ENCODE measurements around the gene PRTN3. TPM values are rescaled to one million over a fixed set of nuclear protein-coding genes. Genes with fewer than 3 reads are reported as not detected.

Gene PRTN3
- total and polyA plus RNA-seq, 2 of the 4 experiments (the other 2 are of a cell fraction) = not detected

DNA sequence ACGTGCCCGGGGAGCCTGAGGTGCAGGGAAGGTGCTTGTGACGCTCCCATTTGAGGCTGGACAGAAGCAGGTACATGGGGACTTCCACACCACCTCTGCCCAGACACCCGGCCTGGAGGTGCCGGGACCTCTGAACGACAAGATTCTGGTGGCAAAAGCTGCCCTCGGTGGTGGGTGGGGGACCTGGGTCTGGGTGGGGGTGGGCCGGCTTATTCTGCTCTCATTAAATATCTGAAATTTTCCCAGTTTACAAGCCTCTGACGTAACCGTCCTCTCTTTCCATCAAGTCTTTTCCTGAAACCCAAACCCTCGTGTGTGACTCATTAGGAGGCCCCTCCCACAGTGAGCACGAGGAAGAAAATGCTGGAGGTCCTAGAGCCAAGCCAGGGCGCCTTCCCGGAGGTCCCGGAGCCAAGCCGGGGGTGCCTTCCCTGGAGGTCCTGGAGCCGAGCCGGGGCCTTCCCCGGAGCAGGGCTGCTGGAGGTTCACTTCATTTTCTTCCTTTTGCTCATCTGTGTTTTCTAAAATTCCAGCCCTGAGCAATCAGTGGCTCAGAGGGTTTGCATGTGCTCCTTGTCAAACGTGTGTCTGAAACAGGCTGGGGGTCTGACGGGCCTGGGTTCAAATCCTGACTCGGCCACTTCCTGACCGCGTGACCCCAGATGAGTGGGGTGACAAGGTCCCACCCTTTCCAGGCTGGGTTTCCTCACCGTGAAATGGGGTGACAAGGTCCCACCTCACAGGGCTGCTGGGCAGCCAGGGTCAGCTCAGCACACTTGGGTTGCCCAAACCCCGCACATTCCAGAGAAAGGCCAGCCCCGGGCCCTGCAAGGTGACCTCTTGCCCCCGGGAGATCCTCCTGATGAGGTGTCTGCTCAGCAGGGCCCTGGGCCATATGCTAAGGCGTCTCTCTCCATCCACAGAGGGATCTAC is 28.7 kb downstream of the PRTN3 start:
- peak overlapping the region; percentile 97 for H4K91ac ChIP-seq (ENCODE audit: insufficient read depth, low read depth, low read length)
- H4K20me1 ChIP-seq (ENCODE audit: insufficient read depth, low read length) = peaks cover 16% of the 10 kb centered on the region
- peak overlapping the region; percentile 98 for H2AK5ac ChIP-seq (ENCODE audit: low read depth, low read length)
- H3K23ac ChIP-seq (ENCODE audit: low read depth, low read length) = no peak overlapping the region
- H2BK20ac ChIP-seq (ENCODE audit: low read depth, low read length) = peak overlapping the region; percentile 74; the same call in 1 of the 2 replicates
- dilution Hi-C loops (cut with HindIII; ENCODE audit: low sequenced_read_pairs, unreplicated experiment) = no loop called here
- peak overlapping the region; percentile 54; the same call in 1 of the 3 replicates for H2BK15ac ChIP-seq (ENCODE audit: low read depth, low read length)
- no peaks in the 10 kb centered on the region for H3K27me3 ChIP-seq (ENCODE audit: control insufficient read depth, insufficient read depth, low read length)
- H2BK120ac ChIP-seq (ENCODE audit: low read depth, low read length) = peak overlapping the region; percentile 82
- no peak overlapping the region for H3K9ac ChIP-seq (ENCODE audit: low read depth, low read length)
- POLR2A ChIA-PET (ENCODE audit: unreplicated experiment) = no interaction called here
- ATAC-seq (ENCODE audit: low read depth) (peak; percentile 81), DNase-seq (peak; percentile 96)
- no peak overlapping the region for H3K4me3 ChIP-seq (ENCODE audit: insufficient read depth, low read depth, low read length)
- H4K8ac ChIP-seq (ENCODE audit: low read depth in 2 of 2, low read length in 2 of 2) = peak overlapping the region; percentile 28 to 90
- TF ChIP-seq, protein P1, sequence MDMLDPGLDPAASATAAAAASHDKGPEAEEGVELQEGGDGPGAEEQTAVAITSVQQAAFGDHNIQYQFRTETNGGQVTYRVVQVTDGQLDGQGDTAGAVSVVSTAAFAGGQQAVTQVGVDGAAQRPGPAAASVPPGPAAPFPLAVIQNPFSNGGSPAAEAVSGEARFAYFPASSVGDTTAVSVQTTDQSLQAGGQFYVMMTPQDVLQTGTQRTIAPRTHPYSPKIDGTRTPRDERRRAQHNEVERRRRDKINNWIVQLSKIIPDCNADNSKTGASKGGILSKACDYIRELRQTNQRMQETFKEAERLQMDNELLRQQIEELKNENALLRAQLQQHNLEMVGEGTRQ (IDR thresholded peaks at IDR 0.05; ENCODE audit: low read depth, low read length) = no peak
- TF ChIP-seq NFE2L2 (IDR thresholded peaks at IDR 0.05; ENCODE audit: low read depth, low read length) (no peak), MAZ (IDR thresholded peaks at IDR 0.05; ENCODE audit: borderline replicate concordance, low read depth, low read length) (peak; percentile 81; the same call in 1 of the 2 replicates), RAD21 (IDR thresholded peaks at IDR 0.05; ENCODE audit: low read length) (no peak), RCOR1 (IDR thresholded peaks at IDR 0.05; ENCODE audit: insufficient replicate concordance, low read length) (no peak), SMC3 (IDR thresholded peaks at IDR 0.05; ENCODE audit: low read depth, low read length) (no peak), BHLHE40 (IDR thresholded peaks at IDR 0.05; ENCODE audit: low read depth, low read length) (no peak; the same call in 1 of the 2 replicates), FOS (IDR thresholded peaks at IDR 0.05; ENCODE audit: low read depth, low read length) (peak; percentile 73), POLR2A (IDR thresholded peaks at IDR 0.05; ENCODE audit: low read depth, low read length) (no peak), MXI1 (IDR thresholded peaks at IDR 0.05; ENCODE audit: borderline replicate concordance, low read depth, low read length) (peak; percentile 83), CEBPB (IDR thresholded peaks at IDR 0.05; ENCODE audit: low read depth, low read length) (peak; percentile 50)
- TF ChIP-seq, protein P2, sequence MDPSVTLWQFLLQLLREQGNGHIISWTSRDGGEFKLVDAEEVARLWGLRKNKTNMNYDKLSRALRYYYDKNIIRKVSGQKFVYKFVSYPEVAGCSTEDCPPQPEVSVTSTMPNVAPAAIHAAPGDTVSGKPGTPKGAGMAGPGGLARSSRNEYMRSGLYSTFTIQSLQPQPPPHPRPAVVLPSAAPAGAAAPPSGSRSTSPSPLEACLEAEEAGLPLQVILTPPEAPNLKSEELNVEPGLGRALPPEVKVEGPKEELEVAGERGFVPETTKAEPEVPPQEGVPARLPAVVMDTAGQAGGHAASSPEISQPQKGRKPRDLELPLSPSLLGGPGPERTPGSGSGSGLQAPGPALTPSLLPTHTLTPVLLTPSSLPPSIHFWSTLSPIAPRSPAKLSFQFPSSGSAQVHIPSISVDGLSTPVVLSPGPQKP (IDR thresholded peaks at IDR 0.05; ENCODE audit: borderline replicate concordance, low read depth, low read length) = no peak
- peak overlapping the region; percentile 72 for H3K14ac ChIP-seq (replicated peaks; ENCODE audit: low read depth, low read length)
- H3K9me3 ChIP-seq (ENCODE audit: control insufficient read depth, insufficient read depth, low read length) = no peaks in the 10 kb centered on the region
- H4K5ac ChIP-seq (ENCODE audit: low read depth, low read length) = peak overlapping the region; percentile 43
- BruUV-seq (replicated peaks) = no TSS peak
- peaks cover 7 to 22% of the 10 kb centered on the region in 2 experiments; a peak in 2 of 4 replicates for H3K79me1 ChIP-seq (ENCODE audit: low read depth in 1 of 2, low read length in 2 of 2)
- H3K4me2 ChIP-seq (ENCODE audit: low read depth, low read length) = peak overlapping the region; percentile 11; the same call in 1 of the 2 replicates
- 31% methylated on average over 11 of the region's 29 CpGs; no CpG with 5 or more reads in 1 of the 2 experiments for WGBS, 2 experiments (ENCODE audit: extremely low coverage in 2 of 2, insufficient read length in 1 of 2)
- intact Hi-C loops (cut with micrococcal nuclease) = loop anchor here (5.0 to 10.0 kb wide), 3 partner anchors 43 to 205 kb away; partner anchors contain the start of genes R3HDM4, RNF126 and WDR18
- peaks cover 23% of the 10 kb centered on the region for H3K36me3 ChIP-seq (ENCODE audit: control insufficient read depth, insufficient read depth, low read length)
- no peak overlapping the region for H3K56ac ChIP-seq (ENCODE audit: extremely low read depth, insufficient read depth, low read length)
- CTCF ChIA-PET = no interaction called here
- H3K9me1 ChIP-seq (ENCODE audit: insufficient read depth, low read length) = no peaks in the 10 kb centered on the region; the same call in 1 of the 2 replicates
- H3K27ac ChIP-seq (ENCODE audit: insufficient read depth, low read length) = peak overlapping the region; percentile 73
- in situ Hi-C loops (cut with MboI; ENCODE audit: low sequenced_read_pairs) = no loop called here
- peak overlapping the region; percentile 88 for H2BK5ac ChIP-seq (ENCODE audit: low read depth, low read length, poor library complexity, severe bottlenecking)
- H3K18ac ChIP-seq (ENCODE audit: low read depth, low read length) = peak overlapping the region; percentile 40; the same call in 1 of the 2 replicates
- peak overlapping the region; percentile 99 for H2AK9ac ChIP-seq (replicated peaks; ENCODE audit: low read depth, low read length, poor library complexity)
- H3K4ac ChIP-seq (ENCODE audit: low read depth, low read length) = peak overlapping the region; percentile 93
- H2AFZ ChIP-seq (replicated peaks; ENCODE audit: low read length, poor library complexity) = peak overlapping the region; percentile 72
- peaks cover 22% of the 10 kb centered on the region for H3K4me1 ChIP-seq (ENCODE audit: control insufficient read depth, insufficient read depth, low read length)
